Ishikawa (cell line): ENCODE measurements around the gene ASXL3.

Source experiments
- FOXM1 ChIP-seq: IDR thresholded peaks from 2 replicates; pipeline ENCODE4 v1.6.1; 2012; ENCODE audit warnings: low read depth, borderline replicate concordance
- TAF1 ChIP-seq: IDR thresholded peaks from 2 replicates; pipeline ENCODE4 v1.6.1; 2012; ENCODE audit warnings: low read depth, mild to moderate bottlenecking
- TF ChIP-seq, protein P1 (sequence below): IDR thresholded peaks from 2 replicates; pipeline ENCODE4 v1.6.1; 2012; ENCODE audit warnings: low read depth, mild to moderate bottlenecking
- TF ChIP-seq, protein P2 (sequence below): IDR thresholded peaks from 2 replicates; pipeline ENCODE4 v1.6.1; 2012

DNA sequence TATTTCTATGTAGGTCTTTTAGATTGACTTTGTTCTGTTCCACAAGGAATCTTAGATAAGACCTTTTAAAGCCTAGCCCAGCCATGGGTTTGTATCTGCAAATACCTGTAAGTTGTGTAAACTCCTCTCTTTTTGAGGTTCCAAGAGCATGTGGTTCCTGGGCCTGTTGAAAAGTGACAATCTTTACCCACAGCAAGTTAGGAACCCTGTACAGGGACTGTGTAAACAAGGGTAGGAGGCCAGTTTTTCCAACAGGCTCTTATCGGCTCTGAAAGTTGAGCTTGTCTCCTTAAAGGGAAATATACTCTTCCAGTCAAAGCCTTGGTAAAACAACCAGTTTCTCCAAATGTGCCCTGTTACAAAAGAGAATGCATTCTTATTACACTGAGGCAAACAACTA lies 15.3 kb upstream of the ASXL3 start:
- TF ChIP-seq, protein P1, sequence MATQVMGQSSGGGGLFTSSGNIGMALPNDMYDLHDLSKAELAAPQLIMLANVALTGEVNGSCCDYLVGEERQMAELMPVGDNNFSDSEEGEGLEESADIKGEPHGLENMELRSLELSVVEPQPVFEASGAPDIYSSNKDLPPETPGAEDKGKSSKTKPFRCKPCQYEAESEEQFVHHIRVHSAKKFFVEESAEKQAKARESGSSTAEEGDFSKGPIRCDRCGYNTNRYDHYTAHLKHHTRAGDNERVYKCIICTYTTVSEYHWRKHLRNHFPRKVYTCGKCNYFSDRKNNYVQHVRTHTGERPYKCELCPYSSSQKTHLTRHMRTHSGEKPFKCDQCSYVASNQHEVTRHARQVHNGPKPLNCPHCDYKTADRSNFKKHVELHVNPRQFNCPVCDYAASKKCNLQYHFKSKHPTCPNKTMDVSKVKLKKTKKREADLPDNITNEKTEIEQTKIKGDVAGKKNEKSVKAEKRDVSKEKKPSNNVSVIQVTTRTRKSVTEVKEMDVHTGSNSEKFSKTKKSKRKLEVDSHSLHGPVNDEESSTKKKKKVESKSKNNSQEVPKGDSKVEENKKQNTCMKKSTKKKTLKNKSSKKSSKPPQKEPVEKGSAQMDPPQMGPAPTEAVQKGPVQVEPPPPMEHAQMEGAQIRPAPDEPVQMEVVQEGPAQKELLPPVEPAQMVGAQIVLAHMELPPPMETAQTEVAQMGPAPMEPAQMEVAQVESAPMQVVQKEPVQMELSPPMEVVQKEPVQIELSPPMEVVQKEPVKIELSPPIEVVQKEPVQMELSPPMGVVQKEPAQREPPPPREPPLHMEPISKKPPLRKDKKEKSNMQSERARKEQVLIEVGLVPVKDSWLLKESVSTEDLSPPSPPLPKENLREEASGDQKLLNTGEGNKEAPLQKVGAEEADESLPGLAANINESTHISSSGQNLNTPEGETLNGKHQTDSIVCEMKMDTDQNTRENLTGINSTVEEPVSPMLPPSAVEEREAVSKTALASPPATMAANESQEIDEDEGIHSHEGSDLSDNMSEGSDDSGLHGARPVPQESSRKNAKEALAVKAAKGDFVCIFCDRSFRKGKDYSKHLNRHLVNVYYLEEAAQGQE, result no peak
- TF ChIP-seq, protein P2, sequence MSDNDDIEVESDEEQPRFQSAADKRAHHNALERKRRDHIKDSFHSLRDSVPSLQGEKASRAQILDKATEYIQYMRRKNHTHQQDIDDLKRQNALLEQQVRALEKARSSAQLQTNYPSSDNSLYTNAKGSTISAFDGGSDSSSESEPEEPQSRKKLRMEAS, result no peak
- TF ChIP-seq FOXM1, result no peak
- no peak for TF ChIP-seq TAF1
